HUES64 (cell line): Measurements from ENCODE around the gene MED16.
"Not testable (repeated sequence)": the region's sequence is repeated elsewhere in the genome, so short reads cannot be mapped to it uniquely, and the experiment has no call there.

Experiments
- H3K27ac ChIP-seq: 2 replicates; pipeline ENCODE4 v1.7.0; 2013; ENCODE audit warnings: low read depth, low read length, inconsistent platforms
- H3K27me3 ChIP-seq: 2 replicates; pipeline ENCODE4 v1.6.1; 2013; ENCODE audit warnings: mild to moderate bottlenecking, low read length; ENCODE audit not compliant: insufficient read depth
- H3K36me3 ChIP-seq: 2 replicates; pipeline ENCODE4 v1.6.1; 2013; ENCODE audit warnings: mild to moderate bottlenecking, low read length; ENCODE audit not compliant: insufficient read depth
- H3K4me1 ChIP-seq: 2 replicates; pipeline ENCODE4 v1.6.1; 2013; ENCODE audit warnings: mild to moderate bottlenecking, low read length, moderate library complexity; ENCODE audit not compliant: insufficient read depth
- H3K4me3 ChIP-seq: 2 replicates; pipeline ENCODE4 v1.5.1; 2013; ENCODE audit warnings: mild to moderate bottlenecking, low read length, moderate library complexity
- H3K9ac ChIP-seq: 2 replicates; pipeline ENCODE4 v1.6.1; 2013; ENCODE audit warnings: mild to moderate bottlenecking, low read depth, low read length
- H3K9me3 ChIP-seq: 2 replicates; pipeline ENCODE4 v1.6.1; 2013; ENCODE audit warnings: low read depth, low read length; ENCODE audit not compliant: insufficient read depth
- WGBS: fragments of 150-250, 120-280 bp; methylation state at CpG from one replicate; pipeline ENCODE4 v1.1.7; 2013; ENCODE audit warnings: missing lambda C conversion rate; 5-methylcytosine and 5-hydroxymethylcytosine counted together

The MED16 gene

DNA sequence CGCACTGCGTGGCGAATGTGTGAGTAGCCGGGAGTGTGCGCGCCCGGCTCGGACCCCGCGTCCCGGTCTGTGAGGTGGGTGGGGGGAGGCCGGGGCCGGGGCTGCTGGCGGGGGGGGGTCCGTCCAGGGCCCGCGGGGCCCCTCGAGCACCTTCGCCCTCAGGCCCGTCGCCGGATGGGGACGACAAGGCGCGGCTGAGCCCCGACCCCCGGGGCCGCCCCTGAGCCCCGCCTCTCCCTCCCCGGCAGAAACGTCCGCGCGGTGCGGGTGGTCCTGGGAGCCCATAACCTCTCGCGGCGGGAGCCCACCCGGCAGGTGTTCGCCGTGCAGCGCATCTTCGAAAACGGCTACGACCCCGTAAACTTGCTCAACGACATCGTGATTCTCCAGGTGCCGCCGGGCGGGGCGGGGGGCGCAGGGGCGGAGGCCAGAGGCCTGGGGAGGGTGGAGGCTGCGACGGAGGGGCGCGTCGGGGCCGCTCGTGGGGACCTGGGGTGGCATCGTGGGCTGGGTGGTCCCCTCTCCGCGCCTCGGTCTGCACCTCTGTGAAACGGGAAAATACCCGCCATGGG lies 39.9 kb downstream of the MED16 start:
- no peaks in the 10 kb centered on the region for H3K36me3 ChIP-seq
- no peak overlapping the region for H3K4me3 ChIP-seq
- H3K4me1 ChIP-seq, result no peaks in the 10 kb centered on the region
- no peaks in the 10 kb centered on the region for H3K9me3 ChIP-seq
- no peak overlapping the region for H3K27ac ChIP-seq
- H3K9ac ChIP-seq, result no peak overlapping the region
- WGBS, result 91% methylated on average over 67 of the region's 67 CpGs
- H3K27me3 ChIP-seq, result no peaks in the 10 kb centered on the region

DNA sequence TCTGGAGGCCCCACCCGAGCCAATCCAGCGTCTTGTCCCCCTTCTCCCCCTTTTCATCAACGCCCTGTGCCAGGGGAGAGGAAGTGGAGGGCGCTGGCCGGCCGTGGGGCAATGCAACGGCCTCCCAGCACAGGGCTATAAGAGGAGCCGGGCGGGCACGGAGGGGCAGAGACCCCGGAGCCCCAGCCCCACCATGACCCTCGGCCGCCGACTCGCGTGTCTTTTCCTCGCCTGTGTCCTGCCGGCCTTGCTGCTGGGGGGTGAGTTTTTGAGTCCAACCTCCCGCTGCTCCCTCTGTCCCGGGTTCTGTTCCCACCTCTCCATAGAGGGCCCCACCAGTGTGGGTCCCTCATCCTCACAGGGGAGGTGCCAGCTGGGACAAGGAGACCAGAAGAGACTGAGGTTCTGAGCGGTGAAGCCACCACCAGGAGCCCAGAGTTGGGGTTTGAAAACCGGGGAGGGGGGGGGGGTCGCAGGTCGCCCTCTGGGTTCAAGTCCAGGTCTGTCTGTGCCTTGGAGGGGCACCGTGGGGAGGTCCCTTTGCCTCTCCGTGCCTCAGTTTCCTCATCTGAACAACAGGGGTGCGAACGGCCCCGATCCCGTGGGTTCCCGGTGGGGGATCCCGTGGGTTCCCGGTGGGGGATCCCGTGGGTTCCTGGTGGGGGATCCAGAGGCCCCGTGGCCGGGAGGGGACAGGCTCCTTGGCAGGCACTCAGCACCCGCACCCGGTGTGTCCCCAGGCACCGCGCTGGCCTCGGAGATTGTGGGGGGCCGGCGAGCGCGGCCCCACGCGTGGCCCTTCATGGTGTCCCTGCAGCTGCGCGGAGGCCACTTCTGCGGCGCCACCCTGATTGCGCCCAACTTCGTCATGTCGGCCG lies 40.6 kb downstream of the MED16 start, which contains the start of gene ELANE:
TSS of gene ELANE (plus strand) at position 168 of the 878 bp plus-strand sequence. CDS start at position 194, 26 bp downstream.
- Histone ChIP-seq H3K4me3 (no peak within 1 kb of the TSS), H3K9me3 (no peaks in the 10 kb centered on the region), H3K4me1 (no peaks in the 10 kb centered on the region), H3K27ac (no peak within 1 kb of the TSS), H3K27me3 (no peaks in the 10 kb centered on the region), H3K9ac (no peak within 1 kb of the TSS), H3K36me3 (no peaks in the 10 kb centered on the region)
- WGBS, result 87% methylated on average over 55 of the region's 55 CpGs

DNA sequence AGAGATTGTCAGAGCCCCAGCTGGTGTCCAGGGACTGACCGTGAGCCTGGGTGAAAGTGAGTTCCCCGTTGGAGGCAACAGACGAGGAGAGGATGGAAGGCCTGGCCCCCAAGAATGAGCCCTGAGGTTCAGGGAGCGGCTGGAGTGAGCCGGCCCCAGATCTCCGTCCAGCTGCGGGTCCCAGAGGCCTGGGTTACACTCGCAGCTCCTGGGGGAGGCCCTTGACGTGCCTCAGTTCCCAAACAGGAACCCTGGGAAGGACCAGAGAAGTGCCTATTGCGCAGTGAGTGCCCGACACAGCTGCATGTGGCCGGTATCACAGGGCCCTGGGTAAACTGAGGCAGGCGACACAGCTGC lies 42.0 kb downstream of the MED16 start:
- no peaks in the 10 kb centered on the region for H3K4me1 ChIP-seq
- WGBS, result 74% methylated on average over 13 of the region's 13 CpGs
- H3K36me3 ChIP-seq, result no peaks in the 10 kb centered on the region
- no peaks in the 10 kb centered on the region for H3K9me3 ChIP-seq
- H3K27ac ChIP-seq, result no peak overlapping the region
- H3K27me3 ChIP-seq, result no peaks in the 10 kb centered on the region
- no peak overlapping the region for H3K4me3 ChIP-seq
- no peak overlapping the region for H3K9ac ChIP-seq

DNA sequence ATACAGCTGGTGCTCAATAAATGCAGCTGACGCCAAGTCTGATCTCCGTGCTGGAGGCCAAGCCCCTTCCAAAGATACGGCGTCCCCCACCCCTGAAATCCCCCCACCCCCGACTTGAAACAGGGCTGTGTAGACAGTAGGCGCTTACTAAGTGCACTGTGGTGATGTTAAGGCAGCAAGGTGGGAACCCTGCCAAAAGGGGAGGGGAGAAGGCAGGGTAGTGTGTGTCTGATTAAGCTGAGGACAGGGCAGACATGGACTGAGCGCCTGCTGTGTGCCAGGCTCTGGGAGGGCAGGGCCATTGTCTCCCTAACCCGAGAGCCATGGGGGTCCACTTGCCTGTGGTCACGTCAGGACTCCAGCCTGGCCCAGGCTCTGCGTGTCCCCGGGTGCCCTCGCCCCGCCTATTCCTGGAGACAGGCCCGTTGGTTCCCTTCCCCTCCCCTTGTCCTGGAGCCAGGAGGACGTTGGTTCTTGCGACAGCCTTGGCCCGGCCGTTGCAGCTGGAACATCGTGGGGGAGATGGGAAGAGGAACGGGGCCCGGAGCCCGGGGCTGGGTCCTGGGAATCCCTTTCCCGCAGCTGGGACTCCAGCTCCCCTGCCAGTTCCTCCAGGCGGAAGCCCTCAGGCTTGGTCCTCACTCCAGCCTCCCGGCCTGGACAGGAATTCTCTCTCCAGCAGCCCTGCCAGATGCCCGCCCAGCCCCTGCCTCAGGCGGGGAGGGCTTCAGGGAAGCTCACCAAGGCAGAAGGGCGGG lies 42.6 kb downstream of the MED16 start:
- Histone ChIP-seq H3K27ac (no peak overlapping the region), H3K36me3 (no peaks in the 10 kb centered on the region), H3K27me3 (no peaks in the 10 kb centered on the region), H3K4me3 (no peak overlapping the region), H3K9ac (no peak overlapping the region), H3K9me3 (no peaks in the 10 kb centered on the region), H3K4me1 (no peaks in the 10 kb centered on the region)
- WGBS, result 45% methylated on average over 28 of the region's 28 CpGs

DNA sequence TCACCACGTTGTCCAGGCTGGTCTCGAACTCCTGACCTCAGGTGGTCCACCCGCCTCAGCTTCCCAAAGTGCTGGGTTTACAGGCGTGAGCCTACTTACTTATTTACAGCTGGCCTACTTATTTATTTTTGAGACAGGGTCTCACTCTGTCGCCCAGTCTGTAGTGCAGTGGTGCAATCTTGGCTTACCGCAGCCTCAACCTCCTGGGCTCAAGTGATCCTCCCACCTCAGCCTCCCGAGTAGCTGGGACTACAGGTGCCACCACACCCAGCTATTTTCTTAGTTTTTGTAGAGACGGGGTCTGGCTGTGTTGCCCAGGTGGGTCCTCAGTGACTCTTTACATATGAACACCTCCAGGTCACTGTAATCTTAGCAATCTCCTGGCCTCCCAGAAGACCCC lies 43.8 kb downstream of the MED16 start:
- not testable (repeated sequence) for H3K9me3 ChIP-seq, H3K4me1 ChIP-seq, H3K27ac ChIP-seq, H3K4me3 ChIP-seq, H3K36me3 ChIP-seq, H3K9ac ChIP-seq, H3K27me3 ChIP-seq
- 93% methylated on average over 8 of the region's 8 CpGs for WGBS

DNA sequence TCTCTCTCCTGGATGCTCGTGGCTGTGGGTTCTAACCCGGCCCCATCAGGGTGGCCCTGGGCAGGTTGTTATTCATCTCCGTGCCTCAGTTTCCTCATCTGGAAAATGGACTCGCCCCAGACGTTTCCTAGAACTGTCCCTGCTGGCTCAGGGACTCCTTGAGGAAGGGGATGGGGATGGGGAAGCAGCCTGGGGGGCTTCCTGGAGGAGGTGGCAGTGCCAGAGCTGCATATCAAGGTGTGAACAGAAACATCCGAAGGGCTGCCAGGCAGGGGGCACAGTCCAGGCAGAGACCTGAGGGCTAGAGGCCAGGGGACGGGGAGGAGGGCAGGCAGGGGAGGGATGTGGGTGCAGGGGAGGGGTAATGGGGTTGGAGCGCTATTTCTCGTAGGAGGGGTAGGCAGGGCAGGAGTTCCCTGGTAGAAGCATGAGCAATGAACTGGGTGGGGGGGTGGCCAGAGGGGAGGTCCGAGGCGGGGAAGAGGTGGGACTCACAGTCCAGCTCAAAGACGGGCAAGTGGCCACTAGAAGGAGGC lies 44.5 kb downstream of the MED16 start:
- H3K9me3 ChIP-seq, result no peaks in the 10 kb centered on the region
- 68% methylated on average over 12 of the region's 12 CpGs for WGBS
- H3K9ac ChIP-seq, result no peak overlapping the region
- no peaks in the 10 kb centered on the region for H3K36me3 ChIP-seq
- no peaks in the 10 kb centered on the region for H3K4me1 ChIP-seq
- H3K4me3 ChIP-seq, result no peak overlapping the region
- H3K27ac ChIP-seq, result no peak overlapping the region
- peaks cover 11% of the 10 kb centered on the region for H3K27me3 ChIP-seq

DNA sequence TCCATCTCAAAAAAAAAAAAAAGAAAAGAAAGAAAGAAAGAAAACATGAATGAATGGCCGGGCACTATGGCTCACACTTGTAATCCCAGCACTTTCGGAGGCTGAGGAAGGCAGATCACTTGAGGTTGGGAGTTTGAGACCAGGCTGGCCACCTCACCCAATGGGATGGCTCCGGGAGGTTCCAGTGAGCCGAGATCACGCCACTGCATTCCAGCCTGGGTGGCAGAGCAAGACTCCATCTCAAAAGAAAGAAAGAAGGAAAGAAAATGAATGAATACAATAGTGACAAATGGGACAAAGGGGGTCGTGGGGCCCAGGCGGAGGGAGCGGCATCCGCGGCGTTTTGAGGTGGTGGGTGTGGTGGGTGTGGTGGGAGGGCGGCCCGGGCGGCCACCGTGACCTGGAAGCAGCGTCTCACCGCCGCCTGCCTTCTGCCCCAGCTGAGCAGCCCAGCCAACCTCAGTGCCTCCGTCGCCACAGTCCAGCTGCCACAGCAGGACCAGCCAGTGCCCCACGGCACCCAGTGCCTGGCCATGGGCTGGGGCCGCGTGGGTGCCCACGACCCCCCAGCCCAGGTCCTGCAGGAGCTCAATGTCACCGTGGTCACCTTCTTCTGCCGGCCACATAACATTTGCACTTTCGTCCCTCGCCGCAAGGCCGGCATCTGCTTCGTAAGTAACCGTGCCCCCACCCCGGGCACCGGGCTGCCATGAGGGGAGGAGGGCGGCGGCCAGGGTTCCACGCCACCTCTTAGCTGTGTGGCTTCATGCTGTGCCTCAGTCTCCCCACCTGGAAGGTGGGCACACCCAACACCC lies 47.1 kb downstream of the MED16 start:
- H3K36me3 ChIP-seq, result no peaks in the 10 kb centered on the region
- H3K4me1 ChIP-seq, result no peaks in the 10 kb centered on the region
- peaks cover 23% of the 10 kb centered on the region for H3K27me3 ChIP-seq
- H3K27ac ChIP-seq, result no peak overlapping the region
- H3K9ac ChIP-seq, result no peak overlapping the region
- WGBS, result 83% methylated on average over 37 of the region's 37 CpGs
- H3K9me3 ChIP-seq, result no peaks in the 10 kb centered on the region
- H3K4me3 ChIP-seq, result no peak overlapping the region

DNA sequence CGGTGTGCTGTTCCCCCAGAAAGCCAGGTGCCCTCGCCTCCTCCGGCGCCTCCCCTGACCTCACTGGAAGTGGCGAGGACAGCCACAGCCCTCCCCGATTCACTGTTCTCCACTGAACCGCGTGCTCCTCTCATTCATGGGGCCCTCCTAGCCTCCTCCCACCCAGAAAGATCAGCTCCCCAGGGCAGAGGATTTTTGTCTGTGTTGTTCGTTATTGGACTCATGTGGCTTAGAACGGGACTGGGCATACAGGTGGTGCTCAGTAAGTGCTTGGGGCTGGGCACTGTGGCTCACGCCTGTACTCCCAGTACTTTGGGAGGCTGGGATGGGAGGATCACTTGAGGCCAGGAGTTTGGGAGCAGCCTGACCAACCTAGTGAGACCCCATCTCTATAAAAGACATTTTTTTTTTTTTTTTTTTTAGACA lies 48.4 kb downstream of the MED16 start:
- peaks cover 23% of the 10 kb centered on the region for H3K27me3 ChIP-seq

DNA sequence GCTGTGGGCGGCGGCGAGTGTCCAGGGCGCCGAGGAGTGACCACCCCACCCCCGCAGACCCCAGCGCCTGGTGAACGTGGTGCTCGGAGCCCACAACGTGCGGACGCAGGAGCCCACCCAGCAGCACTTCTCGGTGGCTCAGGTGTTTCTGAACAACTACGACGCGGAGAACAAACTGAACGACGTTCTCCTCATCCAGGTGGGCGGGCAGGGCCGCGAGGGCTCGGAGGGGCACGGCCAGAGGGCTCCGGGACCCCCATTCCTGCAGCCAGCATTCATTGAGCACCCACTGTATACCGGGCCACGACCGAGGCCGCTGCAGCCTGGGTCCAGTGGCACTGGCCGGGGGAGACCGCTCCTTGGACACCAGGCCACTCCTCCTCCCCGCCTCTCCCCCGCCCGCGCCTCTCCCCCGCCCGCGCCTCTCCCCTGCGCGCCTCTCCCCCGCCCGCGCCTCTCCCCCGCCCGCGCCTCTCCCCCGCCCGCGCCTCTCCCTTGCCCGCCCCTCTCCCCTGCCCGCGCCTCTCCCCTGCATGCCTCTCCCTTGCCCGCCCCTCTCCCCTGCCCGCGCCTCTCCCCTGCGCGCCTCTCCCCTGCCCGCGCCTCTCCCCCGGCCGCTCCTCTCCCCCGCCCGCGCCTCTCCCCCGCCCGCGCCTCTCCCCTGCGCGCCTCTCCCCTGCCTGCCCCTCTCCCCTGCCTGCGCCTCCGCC lies 49.0 kb downstream of the MED16 start:
- H3K4me3 ChIP-seq, result peak overlapping the region; percentile 36
- no peaks in the 10 kb centered on the region for H3K36me3 ChIP-seq
- H3K27me3 ChIP-seq, result peaks cover 23% of the 10 kb centered on the region
- H3K27ac ChIP-seq, result no peak overlapping the region
- H3K9ac ChIP-seq, result no peak overlapping the region
- H3K4me1 ChIP-seq, result no peaks in the 10 kb centered on the region
- 9% methylated on average over 55 of the region's 70 CpGs for WGBS
- H3K9me3 ChIP-seq, result no peaks in the 10 kb centered on the region

More for the DNA sequence above, 48.4 kb downstream of the MED16 start:
- no peak overlapping the region for H3K27ac ChIP-seq
- WGBS, result 59% methylated on average over 11 of the region's 11 CpGs
- no peak overlapping the region for H3K4me3 ChIP-seq
- H3K9ac ChIP-seq, result no peak overlapping the region
- H3K9me3 ChIP-seq, result no peaks in the 10 kb centered on the region
- H3K4me1 ChIP-seq, result no peaks in the 10 kb centered on the region
- H3K36me3 ChIP-seq, result no peaks in the 10 kb centered on the region

DNA sequence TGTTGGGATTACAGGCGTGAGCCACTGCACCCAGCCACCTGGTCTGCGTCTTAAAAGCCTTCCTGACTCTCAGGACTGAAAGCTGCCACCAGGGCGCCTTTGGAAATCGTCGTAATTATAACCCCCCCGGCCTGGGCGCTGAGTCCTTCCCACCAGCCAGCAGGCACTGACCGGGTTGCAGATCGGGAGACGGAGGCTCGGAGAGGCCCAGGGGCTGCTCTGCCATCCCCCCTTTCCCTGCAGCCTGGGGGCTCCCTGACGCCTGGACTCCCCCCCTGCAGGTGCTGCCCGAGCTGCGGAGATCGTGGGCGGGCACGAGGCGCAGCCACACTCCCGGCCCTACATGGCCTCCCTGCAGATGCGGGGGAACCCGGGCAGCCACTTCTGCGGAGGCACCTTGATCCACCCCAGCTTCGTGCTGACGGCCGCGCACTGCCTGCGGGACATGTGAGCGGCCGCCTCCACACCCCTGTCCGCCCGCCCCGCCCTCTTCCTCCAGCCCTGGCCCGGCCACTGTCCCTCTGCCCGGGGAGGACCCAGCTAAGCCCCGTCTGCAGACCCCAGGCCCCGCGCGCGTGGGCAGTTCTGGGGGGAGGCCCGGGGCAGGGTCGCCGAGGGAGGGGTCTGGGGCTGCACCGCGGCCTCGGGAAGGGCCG lies 49.7 kb downstream of the MED16 start:
- H3K9me3 ChIP-seq, result no peaks in the 10 kb centered on the region
- H3K9ac ChIP-seq, result no peak overlapping the region
- H3K27ac ChIP-seq, result no peak overlapping the region
- H3K4me1 ChIP-seq, result no peaks in the 10 kb centered on the region
- H3K4me3 ChIP-seq, result peak overlapping the region; percentile 36
- H3K27me3 ChIP-seq, result peaks cover 23% of the 10 kb centered on the region
- 7% methylated on average over 46 of the region's 46 CpGs for WGBS
- no peaks in the 10 kb centered on the region for H3K36me3 ChIP-seq
